Kidney (tissue), 14 donors: ENCODE data around the gene SIRT3. TPM values are rescaled to one million over a fixed set of nuclear protein-coding genes. Genes with fewer than 3 reads are reported as not detected.

Source experiments
- DNase-seq, 5 donors: peaks; one replicate each; pipeline ENCODE4 v3.0.0-alpha.2; 2013 to 2020
- FAIRE-seq: peaks from 2 replicates; lab custom pipeline; 2012; peaks lifted over from hg19 to GRCh38; lab: Jason Lieb, UNC
- H3K27ac ChIP-seq, 2 donors: one replicate each; pipeline ENCODE4 v1.7.0; 2013; ENCODE audit warnings: low read depth in 2 of 2, low read length in 2 of 2, inconsistent platforms in 1 of 2
- H3K27me3 ChIP-seq: one replicate; pipeline ENCODE4 v1.7.1; 2013; ENCODE audit warnings: low read length, inconsistent platforms; ENCODE audit not compliant: control insufficient read depth, insufficient read depth
- H3K36me3 ChIP-seq, 3 donors: one replicate each; pipeline versions ENCODE4 v1.7.0 to v1.7.1; 2013; ENCODE audit warnings: low read length in 3 of 3, control low read depth in 1 of 3, inconsistent platforms in 1 of 3; ENCODE audit not compliant: insufficient read depth in 3 of 3, control insufficient read depth in 2 of 3
- H3K4me1 ChIP-seq, 3 donors: one replicate each; pipeline versions ENCODE4 v1.7.0 to v1.7.1; 2013; ENCODE audit warnings: low read length in 3 of 3, inconsistent platforms in 1 of 3, low read depth in 1 of 3; ENCODE audit not compliant: control insufficient read depth in 2 of 3, insufficient read depth in 2 of 3
- H3K4me3 ChIP-seq, 3 donors: one replicate each; pipeline versions ENCODE4 v1.7.0 to v1.8.1; 2013; ENCODE audit warnings: low read length in 3 of 3, control low read depth in 1 of 3, inconsistent platforms in 1 of 3
- H3K9ac ChIP-seq, 3 donors: one replicate each; pipeline versions ENCODE4 v1.7.0 to v1.7.1; 2013; ENCODE audit warnings: low read length in 3 of 3, control low read depth in 1 of 3, inconsistent platforms in 1 of 3
- H3K9me3 ChIP-seq, 3 donors: one replicate each; pipeline versions ENCODE4 v1.7.0 to v1.7.1; 2013; ENCODE audit warnings: low read length in 3 of 3, control low read depth in 1 of 3, inconsistent platforms in 1 of 3; ENCODE audit not compliant: control insufficient read depth in 2 of 3, insufficient read depth in 1 of 3
- intact Hi-C: fragments of 100-400 bp; cut with DNase I; formaldehyde crosslinking; loops from one replicate; pipeline ENCODE4 v1.11.1; 2022
- polyA plus RNA-seq: library from polyadenylated mRNA; stranded (reverse); fragments of 350-450 nt; fragmentation: Illumina TruSeq; extraction: RNeasy Lipid Tissue Mini Kit (QIAGEN cat#74804); gene quantifications from one replicate; pipeline ENCODE4 v1.2.3, GENCODE V29; 2014; ENCODE audit warnings: low read depth, low replicate concordance; ENCODE audit not compliant: insufficient read depth
- total RNA-seq: library from RNA; stranded (reverse); fragmentation: NEBNext Ultra II Directional; extraction: Animal tissue kit (Norgen Biotek cat#: 25700); gene quantifications from one replicate; pipeline ENCODE4 v1.2.1, GENCODE V29; 2021
- TF ChIP-seq, protein P1 (sequence below): IDR thresholded peaks from 3 replicates; pipeline ENCODE4 v1.5.1; 2012; ENCODE audit warnings: mild to moderate bottlenecking, moderate library complexity, borderline replicate concordance; ENCODE audit not compliant: insufficient read depth; ENCODE audit errors: extremely low read depth
- donor health status: control.
- donor health status: control.
- donor health status: control.
- donor health status: control.
- donor health status: control.
- donor health status: DM: yes; HTN: yes; CAD: no.
- donor health status: Normal renal cell carcinoma (clear cell type).

Gene SIRT3
- total and polyA plus RNA-seq, 2 donors from 2014 or later, result 28.3 to 28.7 TPM

DNA sequence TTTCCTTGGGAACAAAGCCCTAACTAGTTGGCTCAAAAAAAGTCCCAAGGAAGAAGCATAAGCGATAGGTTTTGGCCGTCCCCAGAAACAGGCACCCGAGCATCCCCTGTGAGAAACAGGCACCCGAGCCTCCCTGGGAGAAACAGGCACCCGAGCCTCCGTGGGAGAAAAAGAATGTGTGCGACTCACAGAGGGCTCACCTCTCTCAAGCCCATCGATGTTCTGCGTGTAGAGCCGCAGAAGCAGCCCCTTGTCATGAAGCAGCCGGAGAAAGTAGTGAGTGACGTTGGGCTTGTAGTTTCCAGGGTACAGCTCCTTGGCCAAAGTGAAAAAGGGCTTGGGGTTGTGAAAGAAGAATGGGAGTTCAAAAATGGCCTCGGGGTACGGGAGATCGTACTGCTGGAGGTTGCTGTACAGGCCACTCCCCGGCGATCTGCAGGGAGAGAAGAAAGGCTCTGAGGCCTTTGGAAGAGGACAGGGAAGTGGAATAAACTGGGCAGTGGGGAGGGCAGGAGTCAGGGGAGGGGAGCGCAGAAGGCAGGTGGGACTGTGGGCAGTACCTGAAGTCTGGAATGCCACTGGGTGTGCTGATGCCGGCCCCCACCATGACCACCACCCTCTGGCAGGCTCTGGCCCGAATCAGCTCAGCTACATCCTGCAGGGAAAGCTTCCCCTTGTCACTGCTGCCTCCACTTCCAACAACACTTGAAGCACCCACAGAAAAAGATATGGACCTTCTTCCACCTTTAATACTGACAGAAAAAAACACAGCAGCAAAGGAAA lies 3.2 kb downstream of the SIRT3 start:
- Histone ChIP-seq H3K27me3 (no peaks in the 10 kb centered on the region), H3K4me1 (peaks cover 0 to 15% (median 11%) of the 10 kb centered on the region in 3 donors), H3K9me3 (no peaks in the 10 kb centered on the region), H3K4me3 (no peak overlapping the region), H3K36me3 (peaks cover 0 to 2% (median 0%) of the 10 kb centered on the region in 3 donors), H3K9ac (no peak overlapping the region), H3K27ac (no peak overlapping the region)
- DNase-seq (peak in 1 of 5 donors; percentile 35), FAIRE-seq (no peak)
- intact Hi-C loops, result no loop called here
- TF ChIP-seq, protein P1, sequence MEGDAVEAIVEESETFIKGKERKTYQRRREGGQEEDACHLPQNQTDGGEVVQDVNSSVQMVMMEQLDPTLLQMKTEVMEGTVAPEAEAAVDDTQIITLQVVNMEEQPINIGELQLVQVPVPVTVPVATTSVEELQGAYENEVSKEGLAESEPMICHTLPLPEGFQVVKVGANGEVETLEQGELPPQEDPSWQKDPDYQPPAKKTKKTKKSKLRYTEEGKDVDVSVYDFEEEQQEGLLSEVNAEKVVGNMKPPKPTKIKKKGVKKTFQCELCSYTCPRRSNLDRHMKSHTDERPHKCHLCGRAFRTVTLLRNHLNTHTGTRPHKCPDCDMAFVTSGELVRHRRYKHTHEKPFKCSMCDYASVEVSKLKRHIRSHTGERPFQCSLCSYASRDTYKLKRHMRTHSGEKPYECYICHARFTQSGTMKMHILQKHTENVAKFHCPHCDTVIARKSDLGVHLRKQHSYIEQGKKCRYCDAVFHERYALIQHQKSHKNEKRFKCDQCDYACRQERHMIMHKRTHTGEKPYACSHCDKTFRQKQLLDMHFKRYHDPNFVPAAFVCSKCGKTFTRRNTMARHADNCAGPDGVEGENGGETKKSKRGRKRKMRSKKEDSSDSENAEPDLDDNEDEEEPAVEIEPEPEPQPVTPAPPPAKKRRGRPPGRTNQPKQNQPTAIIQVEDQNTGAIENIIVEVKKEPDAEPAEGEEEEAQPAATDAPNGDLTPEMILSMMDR, result no peak

- DNase-seq (peak in 1 of 5 donors; percentile 58), FAIRE-seq (no peak)
- no peak overlapping the region for H3K9ac ChIP-seq
- no peaks in the 10 kb centered on the region for H3K9me3 ChIP-seq
- TF ChIP-seq, protein P1, result no peak
- peaks cover 0 to 4% (median 3%) of the 10 kb centered on the region in 3 donors for H3K4me1 ChIP-seq
- peaks cover 0 to 9% (median 5%) of the 10 kb centered on the region in 3 donors for H3K36me3 ChIP-seq
- H3K27ac ChIP-seq, result no peak overlapping the region
- no peaks in the 10 kb centered on the region for H3K27me3 ChIP-seq
- H3K4me3 ChIP-seq, result no peak overlapping the region
- intact Hi-C loops, result no loop called here
Observed at GRCh38 chr11:230431-230830, 5.7 kb downstream of the SIRT3 start.

DNA sequence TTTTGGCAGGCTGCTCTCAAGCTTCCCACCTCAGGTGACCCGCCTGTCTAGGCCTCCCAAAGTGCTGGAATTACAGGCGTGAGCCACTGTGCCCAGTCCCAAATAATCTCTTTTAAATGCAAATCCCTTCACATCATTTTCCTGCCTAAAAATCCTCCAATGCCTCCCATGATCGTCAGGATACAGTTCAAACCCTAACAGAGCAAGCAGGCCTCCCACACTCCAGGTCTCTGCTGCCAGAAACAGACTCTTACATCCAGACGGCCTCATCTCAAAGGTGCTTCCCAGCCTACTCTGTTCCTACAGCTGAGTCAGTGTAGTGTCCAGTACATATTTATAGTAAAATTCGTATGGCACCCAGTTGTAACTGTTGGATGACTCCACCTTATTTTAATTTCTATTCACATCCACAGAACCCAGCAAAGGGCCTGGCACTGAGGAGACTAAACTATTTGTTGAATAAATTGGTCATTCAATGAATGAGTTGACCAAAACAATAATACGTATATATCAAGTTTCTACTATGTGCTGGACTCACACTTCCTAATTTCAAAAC lies 8.2 kb downstream of the SIRT3 start:
- H3K27ac ChIP-seq, result no peak overlapping the region
- no peak for FAIRE-seq
- DNase-seq, result peak in 1 of 5 donors; percentile 6
- TF ChIP-seq, protein P1, result no peak
- H3K9ac ChIP-seq, result no peak overlapping the region
- H3K4me1 ChIP-seq, result no peaks in the 10 kb centered on the region
- no peaks in the 10 kb centered on the region for H3K27me3 ChIP-seq
- peaks cover 3 to 9% (median 5%) of the 10 kb centered on the region in 3 donors for H3K36me3 ChIP-seq
- H3K9me3 ChIP-seq, result no peaks in the 10 kb centered on the region
- H3K4me3 ChIP-seq, result no peak overlapping the region
- intact Hi-C loops, result no loop called here
